T-helper 17 cell (primary cell): Measurements from ENCODE around the gene SCUBE2. TPM values are rescaled to one million over a fixed set of nuclear protein-coding genes. Genes with fewer than 3 reads are reported as not detected.

Source experiments
- ATAC-seq: fragments of 150-1000 bp; cut with Tn5 transposase; 2 replicates; pipeline ENCODE4 v1.10.0; 2021; ENCODE audit warnings: mild to moderate bottlenecking, moderate library complexity
- DNase-seq, 3 donors: peaks; one replicate each; pipeline versions ENCODE4 v3.0.0 to v3.0.0-alpha.2; 2020 to 2021
- H3K9me3 ChIP-seq: one replicate; pipeline ENCODE4 v1.7.0; 2013; ENCODE audit warnings: low read length, mild to moderate bottlenecking; ENCODE audit not compliant: control insufficient read depth, poor library complexity, severe bottlenecking
- H3K27ac Mint-ChIP-seq: one replicate; pipeline ENCODE4 v1.8.0; 2022; ENCODE audit warnings: mild to moderate bottlenecking, moderate library complexity, mixed read lengths
- H3K27me3 Mint-ChIP-seq: one replicate; pipeline ENCODE4 v1.8.0; 2022; ENCODE audit warnings: mixed read lengths
- H3K36me3 Mint-ChIP-seq: one replicate; pipeline ENCODE4 v1.8.0; 2022; ENCODE audit warnings: low read depth, mixed read lengths
- H3K4me1 Mint-ChIP-seq: one replicate; pipeline ENCODE4 v1.8.0; 2022; ENCODE audit warnings: mild to moderate bottlenecking, mixed read lengths
- H3K4me3 Mint-ChIP-seq: one replicate; pipeline ENCODE4 v1.8.0; 2022; ENCODE audit warnings: mild to moderate bottlenecking, moderate library complexity, mixed read lengths
- total RNA-seq, 4 donors: library from RNA in 2 of 4; stranded (reverse) in 2 of 4; gene quantifications; one replicate each; pipeline ENCODE4 v1.2.3 and lab custom pipeline; 2022 to 2026

Gene SCUBE2
- total RNA-seq, 2 donors from 2014 or later: 0.10 TPM; not detected in 1

DNA sequence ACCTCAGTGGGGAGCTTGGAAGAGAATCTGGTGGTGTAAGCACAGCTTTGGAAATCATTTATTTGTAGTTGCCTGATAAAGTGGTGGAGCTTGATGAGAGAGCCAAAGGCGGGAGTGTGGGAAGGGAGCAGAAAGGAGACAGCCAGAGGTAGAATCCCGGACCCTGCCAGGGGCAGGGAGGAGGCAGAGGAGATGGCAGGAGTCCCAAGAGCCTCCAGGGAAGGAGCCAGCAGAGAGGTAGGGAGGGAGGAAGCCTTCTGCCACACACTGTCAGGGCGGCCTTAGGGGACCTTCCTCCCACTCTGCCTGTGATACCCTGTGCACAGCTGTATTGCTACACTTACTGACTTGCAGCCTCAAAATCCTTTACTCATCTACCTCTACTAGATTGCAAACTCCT is 15.4 kb downstream of the SCUBE2 start:
- Mint-ChIP-seq H3K36me3 (peaks cover 2% of the 10 kb centered on the region), H3K4me3 (no peak overlapping the region), H3K27ac (no peak overlapping the region), H3K4me1 (peaks cover 4% of the 10 kb centered on the region), H3K27me3 (peaks cover 72% of the 10 kb centered on the region)
- H3K9me3 ChIP-seq: no peaks in the 10 kb centered on the region
- ATAC-seq: no peak
- no peak for DNase-seq

- ATAC-seq (no peak), DNase-seq (no peak)
- Mint-ChIP-seq H3K27ac (no peak overlapping the region), H3K27me3 (peaks cover 77% of the 10 kb centered on the region), H3K4me3 (no peak overlapping the region), H3K4me1 (peaks cover 4% of the 10 kb centered on the region), H3K36me3 (peaks cover 2% of the 10 kb centered on the region)
- no peaks in the 10 kb centered on the region for H3K9me3 ChIP-seq
Observed at GRCh38 chr11:9075556-9075955, 15.8 kb downstream of the SCUBE2 start.

- peaks cover 2% of the 10 kb centered on the region for H3K36me3 Mint-ChIP-seq
- no peak overlapping the region for H3K4me3 Mint-ChIP-seq
Observed at GRCh38 chr11:9074338-9075029, 16.9 kb downstream of the SCUBE2 start.

DNA sequence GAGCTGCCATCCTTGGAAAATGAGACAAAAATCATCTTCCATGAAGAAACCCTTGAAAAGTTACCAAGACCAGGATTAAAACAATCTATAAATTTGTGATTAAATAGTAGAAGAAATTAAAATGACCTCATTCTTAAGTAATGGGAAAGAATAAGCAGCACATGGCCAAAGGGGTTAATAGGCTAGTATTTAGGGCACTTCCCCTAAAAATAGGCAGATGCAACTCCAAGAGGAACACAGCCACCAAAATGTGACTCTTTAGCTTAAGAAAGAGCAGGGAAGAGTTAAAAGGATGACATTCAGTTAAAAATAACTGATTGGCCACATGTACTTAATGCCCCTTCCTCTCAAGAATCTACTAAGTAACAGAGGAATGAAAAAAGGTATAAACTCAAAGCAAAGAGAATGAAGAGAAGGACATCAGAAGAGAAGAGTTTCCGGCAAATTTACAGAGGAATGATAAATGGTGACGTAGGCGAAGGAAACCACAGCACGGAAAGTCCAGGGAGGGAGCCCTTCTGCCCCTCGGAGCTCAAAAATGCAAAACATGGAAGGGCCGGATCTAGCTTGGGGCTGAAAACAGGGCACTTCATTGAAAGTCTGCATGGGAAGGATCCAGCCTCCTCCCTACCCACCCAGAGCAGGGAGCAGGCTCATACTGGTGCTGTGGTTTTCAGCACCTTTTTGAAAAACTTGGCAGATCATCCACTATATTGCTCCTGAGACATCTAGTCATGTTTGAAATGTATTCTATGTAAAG is 17.8 kb downstream of the SCUBE2 start:
- Mint-ChIP-seq H3K36me3 (peaks cover 2% of the 10 kb centered on the region), H3K27ac (no peak overlapping the region), H3K27me3 (peaks cover 81% of the 10 kb centered on the region), H3K4me3 (peak overlapping the region; percentile 39), H3K4me1 (peaks cover 7% of the 10 kb centered on the region)
- no peaks in the 10 kb centered on the region for H3K9me3 ChIP-seq
- ATAC-seq: no peak
- DNase-seq: no peak

More at GRCh38 chr11:9074338-9075029, 16.9 kb downstream of the SCUBE2 start:
- Mint-ChIP-seq H3K27ac (no peak overlapping the region), H3K4me1 (peaks cover 7% of the 10 kb centered on the region), H3K27me3 (peaks cover 79% of the 10 kb centered on the region)
- H3K9me3 ChIP-seq: no peaks in the 10 kb centered on the region
- DNase-seq: no peak
- no peak for ATAC-seq

DNA sequence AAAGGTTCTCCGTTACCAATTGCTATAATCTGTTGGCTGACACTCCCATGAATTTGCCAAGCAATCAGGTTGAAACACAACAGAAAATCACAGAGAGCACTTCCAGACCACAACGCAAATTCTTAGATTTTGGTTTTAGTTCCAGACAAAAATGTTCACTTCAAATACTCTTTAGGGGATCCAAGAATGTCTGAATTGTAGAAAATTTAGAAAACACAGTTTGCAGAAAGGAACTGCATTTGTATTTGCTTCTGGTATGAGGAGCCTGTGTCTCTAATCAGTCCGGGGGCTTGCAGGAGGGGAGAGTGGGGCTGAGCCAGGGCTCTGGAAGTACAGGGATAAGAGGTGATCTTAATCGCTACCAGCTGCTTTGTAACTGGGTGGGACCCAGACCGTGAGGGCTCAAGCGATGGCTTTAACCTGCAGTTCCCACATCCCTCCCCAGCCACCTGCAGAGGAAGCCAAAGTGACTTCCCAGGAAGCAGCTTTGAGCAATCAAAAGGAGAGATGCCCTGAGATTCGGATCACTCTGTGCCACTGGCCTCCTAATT is 18.7 kb downstream of the SCUBE2 start:
- H3K36me3 Mint-ChIP-seq: peaks cover 2% of the 10 kb centered on the region
- H3K4me3 Mint-ChIP-seq: no peak overlapping the region
- no peak overlapping the region for H3K27ac Mint-ChIP-seq
- DNase-seq (no peak), ATAC-seq (no peak)
- peaks cover 7% of the 10 kb centered on the region for H3K4me1 Mint-ChIP-seq
- no peaks in the 10 kb centered on the region for H3K9me3 ChIP-seq
- H3K27me3 Mint-ChIP-seq: peaks cover 74% of the 10 kb centered on the region

GRCh38 chr11:9071692-9072091 is 19.7 kb downstream of the SCUBE2 start:
- DNase-seq: no peak

DNA sequence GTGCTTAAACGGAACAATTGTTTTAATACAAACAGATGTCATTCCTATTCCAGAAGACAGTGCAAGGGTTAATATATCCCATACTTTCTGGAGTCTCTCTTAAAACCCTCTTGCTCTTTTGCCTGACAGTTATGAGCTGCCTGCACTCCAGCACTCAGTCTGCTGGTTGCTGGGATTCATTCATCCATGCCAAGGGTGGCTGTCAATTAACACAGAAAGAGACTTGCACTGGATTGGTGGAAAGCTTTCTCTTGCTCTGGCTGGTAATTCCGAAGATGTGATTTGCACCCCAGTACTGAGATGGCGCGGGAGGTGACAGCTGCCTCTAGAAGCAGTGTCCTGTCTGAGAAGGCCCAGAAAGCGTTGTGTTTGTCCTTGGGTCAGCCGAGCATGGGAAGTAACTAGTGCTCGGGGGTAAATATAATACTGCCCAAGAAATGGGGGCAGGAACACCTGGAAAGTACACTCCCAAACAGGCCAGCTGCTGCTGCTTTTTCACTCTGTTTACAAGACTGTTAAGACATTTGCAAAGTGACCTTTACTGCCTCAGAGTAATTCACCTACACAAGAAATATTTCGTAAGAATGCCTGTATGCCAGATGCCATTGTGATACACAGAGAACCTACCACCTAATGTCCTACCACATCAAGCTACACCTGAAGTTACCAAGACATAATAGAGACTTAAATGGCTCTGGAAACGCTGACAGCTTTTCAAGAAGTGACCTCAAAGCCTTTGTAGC is 20.5 kb downstream of the SCUBE2 start:
- H3K27me3 Mint-ChIP-seq: peaks cover 65% of the 10 kb centered on the region
- ATAC-seq (no peak), DNase-seq (no peak)
- peaks cover 2% of the 10 kb centered on the region for H3K36me3 Mint-ChIP-seq
- H3K9me3 ChIP-seq: no peaks in the 10 kb centered on the region
- no peak overlapping the region for H3K4me3 Mint-ChIP-seq
- peaks cover 3% of the 10 kb centered on the region for H3K4me1 Mint-ChIP-seq
- H3K27ac Mint-ChIP-seq: no peak overlapping the region

More at GRCh38 chr11:9071692-9072091, 19.7 kb downstream of the SCUBE2 start:
- Mint-ChIP-seq H3K27me3 (peaks cover 66% of the 10 kb centered on the region), H3K4me3 (no peak overlapping the region), H3K4me1 (peaks cover 3% of the 10 kb centered on the region), H3K27ac (no peak overlapping the region), H3K36me3 (peaks cover 2% of the 10 kb centered on the region)
- ATAC-seq: no peak
- no peaks in the 10 kb centered on the region for H3K9me3 ChIP-seq

GRCh38 chr11:9069862-9070470 is 21.4 kb downstream of the SCUBE2 start:
- peaks cover 64% of the 10 kb centered on the region for H3K27me3 Mint-ChIP-seq
- H3K36me3 Mint-ChIP-seq: no peaks in the 10 kb centered on the region
- H3K27ac Mint-ChIP-seq: no peak overlapping the region
- peaks cover 3% of the 10 kb centered on the region for H3K4me1 Mint-ChIP-seq
- no peak overlapping the region for H3K4me3 Mint-ChIP-seq
- H3K9me3 ChIP-seq: no peaks in the 10 kb centered on the region
- ATAC-seq (no peak), DNase-seq (no peak)

DNA sequence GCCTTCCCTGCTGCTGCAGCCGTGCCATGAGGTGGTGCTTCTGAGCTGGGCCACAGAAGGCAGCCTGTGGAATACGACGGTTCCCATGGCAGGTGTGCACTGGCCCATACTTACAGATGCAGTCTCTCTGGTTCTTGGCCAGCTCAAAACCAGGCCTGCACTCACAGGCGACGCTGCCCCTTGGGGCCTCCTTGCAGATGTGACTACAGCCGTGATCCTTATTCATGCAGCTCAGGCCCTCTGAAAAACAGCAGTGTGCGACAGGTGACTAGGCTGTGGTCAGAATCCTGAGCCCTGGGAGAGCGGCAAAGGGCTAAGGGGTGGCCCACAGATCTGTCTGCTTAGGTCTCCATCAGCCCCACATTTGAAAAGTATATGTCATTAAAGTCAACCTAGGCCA is 22.1 kb downstream of the SCUBE2 start:
- H3K27ac Mint-ChIP-seq: no peak overlapping the region
- ATAC-seq: no peak
- no peaks in the 10 kb centered on the region for H3K36me3 Mint-ChIP-seq
- no peak for DNase-seq
- H3K4me1 Mint-ChIP-seq: peaks cover 3% of the 10 kb centered on the region
- no peaks in the 10 kb centered on the region for H3K9me3 ChIP-seq
- no peak overlapping the region for H3K4me3 Mint-ChIP-seq
- H3K27me3 Mint-ChIP-seq: peaks cover 66% of the 10 kb centered on the region

- ATAC-seq (no peak), DNase-seq (no peak)
- H3K9me3 ChIP-seq: no peaks in the 10 kb centered on the region
- Mint-ChIP-seq H3K27me3 (peaks cover 49% of the 10 kb centered on the region), H3K4me3 (no peak overlapping the region), H3K4me1 (peaks cover 3% of the 10 kb centered on the region), H3K36me3 (peaks cover 2% of the 10 kb centered on the region), H3K27ac (no peak overlapping the region)
Observed at GRCh38 chr11:9066433-9066925, 24.9 kb downstream of the SCUBE2 start.

DNA sequence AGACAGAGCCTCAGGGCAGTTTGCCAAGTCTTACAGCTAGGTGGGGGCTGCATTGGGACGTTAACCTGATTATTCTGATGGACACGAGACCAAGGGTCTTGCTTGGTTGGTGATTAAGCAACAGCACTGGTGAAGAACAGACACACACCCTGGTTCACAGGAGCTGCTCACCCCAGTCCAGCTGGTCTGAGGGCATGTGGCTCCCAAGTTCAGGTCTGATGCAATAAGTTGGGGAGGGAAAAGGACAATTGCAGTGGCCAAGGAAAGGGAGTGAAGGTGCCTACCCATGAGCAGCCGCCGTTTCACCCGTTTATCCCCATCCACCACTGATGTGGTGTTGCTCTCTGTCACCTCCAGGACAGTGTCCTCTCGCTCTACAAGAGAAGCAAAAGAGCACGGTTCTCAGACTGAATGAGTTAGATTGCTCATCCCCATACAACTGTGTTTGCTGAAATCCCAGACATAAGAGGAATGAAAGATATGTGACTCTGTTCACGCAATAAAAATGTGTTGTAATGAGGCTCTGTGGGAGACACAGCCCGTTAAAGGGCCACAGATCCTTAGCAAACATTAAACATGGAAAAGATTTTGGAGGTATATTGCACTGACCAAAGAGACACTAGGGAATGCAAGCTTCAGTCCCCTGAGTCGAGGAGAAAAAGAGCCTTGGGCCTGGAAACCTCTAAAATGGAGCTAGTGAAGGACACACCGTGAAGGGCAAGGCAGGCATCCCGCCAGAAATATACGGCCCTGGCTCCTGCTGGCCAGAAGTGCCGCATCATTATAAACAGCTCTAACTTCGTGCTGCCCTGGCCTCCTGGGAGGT is 25.6 kb downstream of the SCUBE2 start:
- no peaks in the 10 kb centered on the region for H3K9me3 ChIP-seq
- DNase-seq (no peak), ATAC-seq (no peak)
- Mint-ChIP-seq H3K27me3 (peaks cover 43% of the 10 kb centered on the region), H3K4me3 (no peak overlapping the region), H3K36me3 (peaks cover 2% of the 10 kb centered on the region), H3K27ac (peak overlapping the region; percentile 16), H3K4me1 (peaks cover 5% of the 10 kb centered on the region)

DNA sequence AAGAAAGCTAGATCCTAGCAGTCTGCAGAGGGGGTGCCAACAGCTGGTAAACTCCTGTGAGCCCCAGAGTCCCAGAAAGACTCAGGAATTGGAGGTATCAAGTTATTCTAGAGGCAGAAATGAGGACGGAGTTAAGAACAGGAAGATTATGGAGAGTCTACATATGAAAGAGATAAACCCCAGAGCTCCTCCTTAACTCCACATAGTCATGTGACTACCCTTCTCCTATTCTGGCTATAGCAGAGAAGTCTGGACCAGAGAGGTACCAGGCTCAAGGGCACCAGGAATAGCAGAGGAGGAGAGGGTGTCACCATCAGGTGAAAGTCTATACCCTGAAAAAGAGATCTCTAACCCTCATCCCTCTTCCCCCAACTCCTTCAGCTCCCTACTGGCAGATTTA is 29.6 kb downstream of the SCUBE2 start:
- DNase-seq (no peak), ATAC-seq (no peak)
- H3K27me3 Mint-ChIP-seq: peaks cover 23% of the 10 kb centered on the region
- H3K4me3 Mint-ChIP-seq: no peak overlapping the region
- H3K9me3 ChIP-seq: no peaks in the 10 kb centered on the region
- H3K36me3 Mint-ChIP-seq: peaks cover 2% of the 10 kb centered on the region
- H3K27ac Mint-ChIP-seq: no peak overlapping the region
- peaks cover 5% of the 10 kb centered on the region for H3K4me1 Mint-ChIP-seq
